Fibroblast of villous mesenchyme (primary cell): Measurements from ENCODE around the gene BASP1. TPM values are rescaled to one million over a fixed set of nuclear protein-coding genes. Genes with fewer than 3 reads are reported as not detected.

Experiments used
- DNase-seq: peaks from one replicate; pipeline ENCODE4 v3.0.0-alpha.2; 2010; ENCODE audit warnings: low read depth
- H3K4me3 ChIP-seq: 2 replicates; pipeline ENCODE4 v1.5.1; 2011; ENCODE audit warnings: low read depth, mild to moderate bottlenecking, low read length
- CTCF ChIP-seq: IDR thresholded peaks from 2 replicates; pipeline ENCODE4 v1.5.1; 2012; ENCODE audit warnings: low read depth, mild to moderate bottlenecking, low read length; ENCODE audit not compliant: insufficient read depth
- total RNA-seq: library from RNA; depleted of rRNA; stranded (reverse); fragments of >200 nt; gene quantifications from 2 replicates; pipeline ENCODE4 v1.2.3, GENCODE V29; 2012

Gene BASP1
- total RNA-seq: 126 and 127 TPM in 2 replicates

- peak within 1 kb of the TSS; percentile 80 for H3K4me3 ChIP-seq
- peak; percentile 89 for DNase-seq
- TF ChIP-seq CTCF: no peak
Measured at GRCh38 chr5:17217493-17218352, at the start of gene BASP1. BASP1 (plus strand) TSS chr5:17217631; CDS start chr5:17275217, 57,586 bp downstream.

GRCh38 chr5:17169507-17169906 lies 47.9 kb upstream of the BASP1 start:
- no peak for TF ChIP-seq CTCF
- peak; percentile 98 for DNase-seq
- H3K4me3 ChIP-seq: no peak overlapping the region

GRCh38 chr5:17172791-17173190 lies 44.6 kb upstream of the BASP1 start:
- no peak overlapping the region for H3K4me3 ChIP-seq
- DNase-seq: no peak
- no peak for TF ChIP-seq CTCF

- DNase-seq: peak; percentile 36
- no peak overlapping the region for H3K4me3 ChIP-seq
- no peak for TF ChIP-seq CTCF
Measured at GRCh38 chr5:17174965-17175364, 42.5 kb upstream of the BASP1 start.

- DNase-seq: peak; percentile 83
- no peak overlapping the region for H3K4me3 ChIP-seq
- no peak for TF ChIP-seq CTCF
Measured at GRCh38 chr5:17177501-17178372, 39.7 kb upstream of the BASP1 start.

GRCh38 chr5:17178373-17178675 lies 39.1 kb upstream of the BASP1 start:
- DNase-seq: peak; percentile 86
- no peak overlapping the region for H3K4me3 ChIP-seq
- no peak for TF ChIP-seq CTCF
